Choroid plexus epithelial cell (primary cell): Measurements from ENCODE around the gene DPY19L1.
"Not testable (repeated sequence)": the region's sequence is repeated elsewhere in the genome, so short reads cannot be mapped to it uniquely, and the experiment has no call there.

Experiments used
- DNase-seq: peaks from one replicate; pipeline ENCODE4 v3.0.0-alpha.2; 2010; ENCODE audit warnings: low read depth
- H3K4me3 ChIP-seq: 2 replicates; pipeline ENCODE4 v1.5.1; 2011; ENCODE audit warnings: low read depth, mild to moderate bottlenecking, control low read depth, low read length, moderate library complexity
- TF ChIP-seq, protein P1 (sequence below): conservative IDR thresholded peaks from 2 replicates; pipeline ENCODE4 v1.5.1; 2011; ENCODE audit warnings: low read depth, mild to moderate bottlenecking, control low read depth, inconsistent platforms, low read length, moderate library complexity

The DPY19L1 gene

DNA sequence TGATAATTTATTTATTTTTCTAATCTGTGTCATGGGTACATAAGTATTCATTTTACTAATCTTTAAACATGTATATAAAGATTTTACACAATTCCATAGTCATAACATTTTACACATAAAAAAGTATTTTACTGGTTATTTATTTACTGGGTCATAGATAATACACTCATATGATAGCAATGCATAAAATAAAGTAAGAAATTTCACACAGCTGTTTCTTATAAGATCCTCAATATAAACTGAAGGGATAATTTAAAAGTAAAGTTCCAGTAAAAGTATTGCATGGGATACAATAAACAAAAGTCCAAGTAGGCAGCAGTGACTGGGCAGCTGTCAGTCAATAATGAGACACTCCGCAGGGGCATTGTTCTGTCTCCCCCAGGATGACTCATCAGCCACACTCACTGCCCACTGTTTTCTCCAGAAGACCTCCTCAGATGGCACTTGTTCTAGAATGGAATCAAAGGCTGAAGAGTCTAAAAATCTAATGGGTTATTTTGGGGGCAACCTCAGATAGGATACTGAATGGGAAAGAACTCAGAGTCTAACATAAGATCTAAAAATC is 32.7 kb downstream of the DPY19L1 start:
- no peak overlapping the region for H3K4me3 ChIP-seq
- no peak for DNase-seq
- TF ChIP-seq, protein P1, sequence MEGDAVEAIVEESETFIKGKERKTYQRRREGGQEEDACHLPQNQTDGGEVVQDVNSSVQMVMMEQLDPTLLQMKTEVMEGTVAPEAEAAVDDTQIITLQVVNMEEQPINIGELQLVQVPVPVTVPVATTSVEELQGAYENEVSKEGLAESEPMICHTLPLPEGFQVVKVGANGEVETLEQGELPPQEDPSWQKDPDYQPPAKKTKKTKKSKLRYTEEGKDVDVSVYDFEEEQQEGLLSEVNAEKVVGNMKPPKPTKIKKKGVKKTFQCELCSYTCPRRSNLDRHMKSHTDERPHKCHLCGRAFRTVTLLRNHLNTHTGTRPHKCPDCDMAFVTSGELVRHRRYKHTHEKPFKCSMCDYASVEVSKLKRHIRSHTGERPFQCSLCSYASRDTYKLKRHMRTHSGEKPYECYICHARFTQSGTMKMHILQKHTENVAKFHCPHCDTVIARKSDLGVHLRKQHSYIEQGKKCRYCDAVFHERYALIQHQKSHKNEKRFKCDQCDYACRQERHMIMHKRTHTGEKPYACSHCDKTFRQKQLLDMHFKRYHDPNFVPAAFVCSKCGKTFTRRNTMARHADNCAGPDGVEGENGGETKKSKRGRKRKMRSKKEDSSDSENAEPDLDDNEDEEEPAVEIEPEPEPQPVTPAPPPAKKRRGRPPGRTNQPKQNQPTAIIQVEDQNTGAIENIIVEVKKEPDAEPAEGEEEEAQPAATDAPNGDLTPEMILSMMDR: no peak

DNA sequence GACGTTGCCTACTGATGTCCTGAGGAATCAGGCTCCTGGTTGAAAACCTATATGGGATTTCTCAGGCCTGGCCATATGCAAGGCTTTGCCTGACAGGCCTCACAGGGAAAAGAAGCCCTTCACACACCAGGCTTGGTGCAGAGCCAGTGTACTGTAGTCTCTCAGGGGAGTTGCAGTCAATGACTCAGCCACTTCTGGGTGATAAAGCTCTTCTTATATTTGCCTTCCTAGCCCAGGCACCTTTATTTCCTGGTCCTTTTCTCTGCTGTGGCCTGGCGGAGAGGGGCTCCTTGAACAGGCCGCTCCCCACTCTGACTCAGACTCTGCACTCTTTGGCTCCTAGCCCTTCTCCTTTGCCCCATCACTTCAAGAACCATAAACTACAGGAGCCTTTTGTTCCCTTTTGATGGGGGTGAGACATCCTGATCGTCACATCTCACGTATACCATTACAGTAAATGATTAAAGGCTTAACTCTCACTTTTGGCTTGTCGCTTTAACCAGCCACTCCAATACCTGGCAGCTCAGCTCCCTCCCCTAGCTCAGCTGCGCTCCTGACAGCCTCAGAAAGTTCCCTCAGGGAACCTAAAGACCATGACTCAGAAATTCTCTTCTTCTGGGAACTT is 33.5 kb downstream of the DPY19L1 start:
- no peak overlapping the region for H3K4me3 ChIP-seq
- peak; percentile 87 for DNase-seq
- TF ChIP-seq, protein P1: no peak

DNA sequence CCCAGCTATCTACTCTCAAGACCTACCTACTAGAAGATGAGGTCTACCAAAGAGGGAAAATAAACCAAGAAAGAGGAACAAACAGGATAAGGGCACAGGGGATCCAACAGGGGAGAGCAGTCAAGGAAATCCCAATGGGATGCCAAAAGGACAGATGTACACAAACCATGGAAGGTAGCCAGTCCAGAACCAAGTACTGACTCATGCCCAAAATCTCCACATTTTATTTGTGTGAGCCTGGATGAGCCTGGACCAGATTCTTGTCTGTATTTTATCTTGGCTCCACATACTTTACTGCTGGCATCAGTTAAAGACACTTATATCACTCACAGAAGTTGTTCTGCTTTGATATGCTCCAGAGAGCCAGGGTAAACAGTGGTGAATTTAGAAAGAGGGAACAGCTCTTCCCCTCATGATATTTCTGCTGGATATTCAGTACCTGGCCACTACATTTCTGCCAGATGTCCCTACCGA is 34.1 kb downstream of the DPY19L1 start:
- DNase-seq: peak; percentile 52
- not testable (repeated sequence) for H3K4me3 ChIP-seq

DNA sequence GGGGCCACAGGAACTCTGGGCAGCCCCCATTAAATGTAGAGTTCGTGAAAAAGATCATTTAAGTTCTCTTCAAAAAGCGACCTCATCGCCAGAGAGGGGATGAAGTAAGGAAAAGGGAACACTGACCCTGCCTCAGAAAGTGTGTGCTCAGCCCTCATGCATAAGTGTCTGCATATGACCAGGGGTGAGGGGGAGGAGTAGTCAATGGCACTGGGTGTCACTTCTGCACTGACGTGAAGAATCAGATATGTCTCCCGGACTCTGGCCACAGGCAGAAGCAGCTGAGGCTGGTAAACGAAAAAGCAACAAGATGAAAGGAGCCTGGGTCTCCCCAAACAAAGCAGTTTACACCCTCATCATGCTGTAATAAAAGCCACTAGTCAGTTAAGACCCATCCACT is 39.0 kb downstream of the DPY19L1 start:
- not testable (repeated sequence) for H3K4me3 ChIP-seq, DNase-seq

DNA sequence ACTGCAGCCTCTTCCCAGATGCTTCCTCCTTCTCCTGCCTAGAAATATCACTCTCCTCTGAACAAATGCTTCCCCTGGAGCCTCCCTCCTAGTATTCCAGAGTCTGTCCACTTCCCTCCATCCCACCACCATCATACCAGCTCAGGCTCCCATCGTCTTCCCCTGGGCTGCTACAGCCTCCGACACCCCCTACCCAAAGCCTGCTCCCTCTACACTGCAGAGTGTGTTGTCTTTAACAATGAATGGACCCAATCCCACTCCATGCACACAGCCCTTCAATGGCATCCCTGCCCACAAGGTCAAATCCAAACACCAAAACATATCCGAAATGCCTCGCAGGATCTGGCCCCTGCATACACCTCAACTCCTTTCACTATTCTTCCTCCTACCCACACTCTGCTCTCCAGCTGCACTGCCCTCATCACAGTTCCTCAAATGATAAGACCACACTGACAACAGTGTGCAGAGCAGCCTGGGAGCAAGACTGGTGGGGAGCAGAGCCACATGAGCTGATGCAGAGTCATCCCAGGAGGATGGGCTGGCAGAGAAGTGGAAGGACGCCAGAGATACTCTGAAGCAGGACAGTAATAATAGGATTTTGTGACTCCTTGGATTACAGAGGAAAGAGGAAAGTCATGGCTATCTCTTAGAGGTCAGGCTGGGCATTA is 40.7 kb downstream of the DPY19L1 start:
- H3K4me3 ChIP-seq: not testable (repeated sequence)

DNA sequence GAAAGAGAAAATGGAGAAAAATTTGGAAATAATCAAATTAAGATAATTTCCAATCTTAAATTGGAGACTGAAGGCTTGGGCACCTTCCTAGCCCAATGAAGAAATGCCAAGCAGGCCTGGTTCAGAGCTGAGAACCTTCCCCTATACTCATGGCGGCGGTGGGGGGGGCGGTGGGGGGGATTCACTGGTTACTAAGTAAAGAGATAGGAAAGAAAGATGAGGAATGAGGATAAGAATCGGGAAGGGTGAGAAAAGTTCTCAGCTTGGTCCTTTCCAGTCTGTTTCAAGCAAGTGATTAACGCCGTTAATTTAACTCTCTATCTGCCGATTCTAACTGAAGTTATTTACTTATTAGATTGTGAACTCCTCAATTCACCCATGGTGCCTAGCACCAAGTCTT is 41.5 kb downstream of the DPY19L1 start:
- H3K4me3 ChIP-seq: no peak overlapping the region
- TF ChIP-seq, protein P1: no peak
- no peak for DNase-seq

More for the DNA sequence above, 40.7 kb downstream of the DPY19L1 start:
- not testable (repeated sequence) for DNase-seq

DNA sequence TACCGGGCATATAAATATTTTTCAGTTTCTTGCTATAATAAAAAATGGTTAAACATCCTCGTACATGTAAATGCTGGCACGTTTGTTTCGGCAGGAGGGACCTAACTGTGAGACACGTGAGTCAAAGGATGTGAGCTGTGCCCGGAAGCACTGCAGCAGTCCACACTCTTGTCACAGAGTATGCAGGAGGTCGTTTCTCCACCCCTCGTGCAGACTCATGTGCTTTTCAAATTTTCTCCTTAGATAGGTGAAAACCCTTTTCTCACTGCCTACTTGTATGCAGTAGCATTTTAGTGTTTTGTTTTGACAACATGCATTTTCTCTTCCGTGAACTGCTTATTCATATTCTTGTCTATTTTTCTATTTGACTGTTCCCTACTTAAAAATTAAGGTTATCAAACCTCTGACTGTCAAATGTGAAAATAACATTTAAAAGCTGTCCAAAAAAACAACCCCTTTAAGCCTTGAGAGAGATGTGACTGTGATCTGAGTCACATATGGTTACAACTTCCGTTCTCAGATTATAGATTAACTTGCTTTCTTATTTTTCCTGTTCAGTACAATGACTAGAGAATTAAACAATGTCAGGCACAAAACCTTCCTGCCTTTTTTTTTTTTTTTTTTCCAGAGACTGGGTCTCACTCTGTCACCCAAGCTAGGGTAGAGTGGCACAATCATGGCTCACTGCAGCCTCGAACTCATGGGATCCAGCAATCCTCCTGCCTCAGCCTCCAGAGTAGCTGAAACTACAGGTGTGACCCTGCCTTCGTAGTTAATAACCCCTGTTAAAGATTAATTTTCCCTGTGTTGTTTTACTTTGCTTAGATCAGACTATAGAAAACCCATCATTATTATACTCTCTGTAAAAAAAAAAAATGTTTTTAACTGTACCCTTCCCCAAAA is 45.1 kb downstream of the DPY19L1 start:
- TF ChIP-seq, protein P1: no peak
- peak overlapping the region; percentile 37 for H3K4me3 ChIP-seq
- DNase-seq: peak; percentile 74

DNA sequence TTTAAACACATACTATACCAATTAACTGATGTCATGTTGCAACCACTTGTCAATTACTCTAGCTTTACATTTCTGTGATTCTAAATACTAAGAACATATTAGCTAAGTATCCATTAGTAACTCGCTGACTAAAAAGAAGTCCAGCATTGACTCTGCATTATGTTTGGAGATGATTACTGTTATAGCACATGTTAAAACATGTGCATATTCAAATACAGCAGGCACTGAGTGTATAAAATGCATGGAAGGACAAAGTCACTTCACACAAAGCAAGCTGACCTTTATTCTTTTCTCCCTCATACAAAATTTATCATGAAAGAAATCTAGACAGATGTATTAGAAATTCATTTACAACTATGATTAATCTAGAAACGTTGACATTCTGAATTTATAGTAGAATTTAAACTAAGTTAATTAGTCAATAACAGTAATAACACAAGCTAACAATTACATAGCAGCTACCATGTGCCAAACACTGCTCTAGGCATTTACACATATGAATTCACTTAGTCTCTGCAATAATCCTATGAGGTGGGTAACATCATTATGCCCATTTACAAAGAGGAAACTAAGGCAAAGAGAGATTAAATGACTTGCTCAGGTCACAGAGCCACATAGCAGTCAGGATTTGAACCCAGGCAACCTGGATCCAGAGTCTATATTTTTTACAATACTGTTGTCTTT is 48.7 kb downstream of the DPY19L1 start:
- not testable (repeated sequence) for H3K4me3 ChIP-seq, DNase-seq

DNA sequence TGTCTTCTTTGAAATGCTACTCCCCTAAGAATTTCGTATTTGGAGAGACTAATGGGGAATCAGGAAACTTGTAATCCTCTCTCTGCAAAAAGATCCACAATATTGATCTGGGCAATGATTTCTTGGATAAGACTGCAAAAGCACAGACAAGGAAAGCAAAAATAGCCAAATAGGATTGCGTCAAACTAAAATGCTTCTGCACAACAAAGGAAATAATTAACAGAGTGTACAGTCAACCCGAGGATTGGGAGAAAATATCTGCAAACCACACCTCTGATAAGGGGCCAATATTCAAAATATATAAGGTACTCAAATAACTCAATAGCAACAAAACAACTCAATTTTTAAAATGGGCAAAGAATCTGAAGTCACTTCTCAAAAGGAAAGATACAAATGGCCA is 52.1 kb downstream of the DPY19L1 start:
- not testable (repeated sequence) for DNase-seq

DNA sequence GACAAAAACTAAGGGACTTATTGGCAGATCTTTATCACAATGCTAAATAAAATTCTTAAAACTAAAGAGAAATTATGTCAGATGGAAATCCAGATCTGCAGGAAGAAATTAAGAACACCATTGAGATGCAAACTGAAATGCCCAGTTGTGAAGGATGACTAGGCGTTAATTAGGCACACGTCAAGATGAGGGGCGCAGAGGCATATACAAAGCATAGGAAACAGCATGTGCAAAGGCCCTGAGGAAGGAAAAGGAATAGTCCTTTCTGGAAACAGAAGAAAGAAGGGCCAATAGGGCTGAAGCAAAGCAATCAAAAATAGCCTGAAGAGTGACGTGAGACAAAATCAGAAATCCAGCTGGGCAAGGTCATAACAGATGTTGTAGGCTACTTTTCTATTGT is 53.1 kb downstream of the DPY19L1 start:
- not testable (repeated sequence) for H3K4me3 ChIP-seq, DNase-seq

More for the DNA sequence above, 52.1 kb downstream of the DPY19L1 start:
- not testable (repeated sequence) for H3K4me3 ChIP-seq
